Chondrocyte (in vitro differentiated cells): ENCODE measurements around the gene CPED1. TPM values are rescaled to one million over a fixed set of nuclear protein-coding genes. Genes with fewer than 3 reads are reported as not detected.

Experiments
- DNase-seq: peaks from one replicate; pipeline ENCODE4 v3.0.0; 2021; ENCODE audit warnings: mixed read lengths, low spot score
- H3K27ac Mint-ChIP-seq: one replicate; pipeline ENCODE4 v1.8.0; 2021; ENCODE audit warnings: mild to moderate bottlenecking, moderate library complexity, mixed read lengths; ENCODE audit not compliant: unreplicated experiment
- H3K27me3 Mint-ChIP-seq: 2 replicates; pipeline ENCODE4 v1.8.0; 2021; ENCODE audit warnings: low read depth, mixed read lengths
- H3K36me3 Mint-ChIP-seq: 2 replicates; pipeline ENCODE4 v1.8.0; 2021; ENCODE audit warnings: low read depth, mixed read lengths
- H3K4me1 Mint-ChIP-seq: 2 replicates; pipeline ENCODE4 v1.8.0; 2021; ENCODE audit warnings: low read depth, mild to moderate bottlenecking, mixed read lengths
- H3K4me3 Mint-ChIP-seq: one replicate; pipeline ENCODE4 v1.8.0; 2021; ENCODE audit warnings: mild to moderate bottlenecking, moderate library complexity, mixed read lengths; ENCODE audit not compliant: unreplicated experiment
- H3K9me3 Mint-ChIP-seq: 2 replicates; pipeline ENCODE4 v1.8.0; 2021; ENCODE audit warnings: low read depth, mixed read lengths
- CTCF ChIP-seq: fragments of 200-600 bp; sonication (generic); IDR thresholded peaks from 2 replicates; pipeline ENCODE4 v1.5.0; 2021; ENCODE audit warnings: antibody characterized with exemption, mild to moderate bottlenecking, moderate library complexity
- total RNA-seq: library from RNA; stranded (reverse); gene quantifications from 3 replicates; pipeline ENCODE4 v1.2.1, GENCODE V29; 2021

Gene CPED1
- total RNA-seq, 1 donor from 2014 or later = 2.8 TPM

DNA sequence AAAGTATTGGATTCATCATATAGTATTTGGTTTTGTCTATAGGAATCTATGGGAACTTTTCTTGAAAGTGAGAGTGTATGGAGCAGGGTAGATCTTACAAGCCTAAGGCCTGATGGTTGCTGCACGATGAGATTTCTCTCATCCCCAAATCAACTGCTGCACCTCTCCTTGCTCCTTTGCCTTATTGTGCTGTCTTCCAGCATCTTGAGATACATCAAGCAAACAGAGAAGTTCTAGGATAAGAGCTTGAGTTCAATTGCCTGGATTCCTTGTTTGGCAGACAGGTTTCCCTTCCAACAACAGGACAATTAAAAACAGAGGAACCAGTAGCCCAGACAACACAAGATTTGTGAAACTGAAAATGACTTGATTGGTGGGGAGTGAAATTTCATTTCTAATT is 56.6 kb downstream of the CPED1 start:
- H3K27me3 Mint-ChIP-seq = no peaks in the 10 kb centered on the region
- no peak for DNase-seq
- TF ChIP-seq CTCF = no peak
- peaks cover 3% of the 10 kb centered on the region for H3K9me3 Mint-ChIP-seq
- H3K27ac Mint-ChIP-seq = no peak overlapping the region
- H3K4me1 Mint-ChIP-seq = peaks cover 7% of the 10 kb centered on the region
- H3K36me3 Mint-ChIP-seq = peaks cover 2% of the 10 kb centered on the region
- no peak overlapping the region for H3K4me3 Mint-ChIP-seq

GRCh38 chr7:121046009-121046408 is 57.5 kb downstream of the CPED1 start:
- peaks cover 7% of the 10 kb centered on the region for H3K4me1 Mint-ChIP-seq
- no peak overlapping the region for H3K27ac Mint-ChIP-seq
- H3K36me3 Mint-ChIP-seq = peaks cover 2% of the 10 kb centered on the region
- TF ChIP-seq CTCF = no peak
- no peak overlapping the region for H3K4me3 Mint-ChIP-seq
- H3K27me3 Mint-ChIP-seq = no peaks in the 10 kb centered on the region
- H3K9me3 Mint-ChIP-seq = peaks cover 3% of the 10 kb centered on the region
- no peak for DNase-seq

GRCh38 chr7:121046893-121047468 is 58.5 kb downstream of the CPED1 start:
- TF ChIP-seq CTCF = no peak
- H3K27me3 Mint-ChIP-seq = no peaks in the 10 kb centered on the region
- H3K36me3 Mint-ChIP-seq = peaks cover 2% of the 10 kb centered on the region
- H3K27ac Mint-ChIP-seq = no peak overlapping the region
- no peak overlapping the region for H3K4me3 Mint-ChIP-seq
- no peak for DNase-seq
- H3K9me3 Mint-ChIP-seq = peaks cover 3% of the 10 kb centered on the region
- no peaks in the 10 kb centered on the region for H3K4me1 Mint-ChIP-seq

- H3K9me3 Mint-ChIP-seq = peaks cover 3% of the 10 kb centered on the region
- TF ChIP-seq CTCF = no peak
Observed at GRCh38 chr7:121048195-121048594, 59.7 kb downstream of the CPED1 start.

DNA sequence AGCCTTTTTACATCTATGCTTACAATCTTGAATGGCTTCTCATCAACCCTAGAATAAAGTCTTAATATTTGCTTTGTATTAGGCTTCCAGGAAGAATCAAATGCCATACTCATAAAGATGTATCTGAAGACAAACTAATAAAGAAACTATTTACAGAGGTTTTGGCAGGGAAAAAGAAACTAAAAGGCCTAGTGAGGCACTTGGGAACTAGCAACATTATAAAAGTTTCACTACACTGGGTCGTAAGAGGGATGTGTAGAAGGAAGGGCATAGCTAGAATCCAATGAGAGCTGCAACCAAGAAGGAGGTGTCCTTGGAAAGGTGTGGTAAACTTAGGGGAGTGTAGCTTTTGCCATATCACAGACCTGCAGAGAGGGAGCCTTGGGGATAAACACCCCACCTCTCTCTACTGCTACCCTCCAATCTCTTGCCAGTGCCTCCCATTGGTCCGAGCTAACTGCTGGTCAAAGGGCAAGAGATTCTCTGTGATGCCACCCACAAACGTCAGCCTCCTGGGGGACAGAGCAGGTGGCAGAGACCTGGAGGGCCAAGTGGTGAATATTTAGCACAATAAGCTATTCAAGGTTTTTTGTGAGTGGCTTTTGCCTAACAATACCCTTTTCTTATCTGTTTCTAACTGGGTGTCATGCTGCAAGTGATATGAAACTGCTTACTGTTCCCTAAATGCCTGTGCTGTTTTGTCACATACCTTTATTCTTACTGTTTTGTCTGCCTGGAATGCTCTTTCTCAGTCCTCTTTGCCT is 60.7 kb downstream of the CPED1 start:
- Mint-ChIP-seq H3K27me3 (no peaks in the 10 kb centered on the region), H3K4me3 (no peak overlapping the region), H3K36me3 (peaks cover 2% of the 10 kb centered on the region), H3K9me3 (peaks cover 3% of the 10 kb centered on the region), H3K4me1 (no peaks in the 10 kb centered on the region), H3K27ac (no peak overlapping the region)
- DNase-seq = no peak
- no peak for TF ChIP-seq CTCF

More at GRCh38 chr7:121048195-121048594, 59.7 kb downstream of the CPED1 start:
- Mint-ChIP-seq H3K27ac (no peak overlapping the region), H3K4me3 (no peak overlapping the region), H3K36me3 (peaks cover 2% of the 10 kb centered on the region), H3K27me3 (no peaks in the 10 kb centered on the region), H3K4me1 (no peaks in the 10 kb centered on the region)
- no peak for DNase-seq
